CD8-positive, alpha-beta memory T cell (primary cell): ENCODE results near the gene KCNMB2. TPM values are rescaled to one million over a fixed set of nuclear protein-coding genes. Genes with fewer than 3 reads are reported as not detected.

Experiments used
- CTCF ChIA-PET: fragments of 350-600 bp; sonication (Branson Sonifier 250); formaldehyde crosslinking; loops from one replicate; lab custom pipeline; 2021; ENCODE audit warnings: antibody characterized with exemption; lab: Charles Lee
- POLR2A ChIA-PET: fragments of 350-600 bp; sonication (Branson Sonifier 250); formaldehyde crosslinking; loops from one replicate; lab custom pipeline; 2021; ENCODE audit warnings: antibody characterized with exemption; lab: Charles Lee
- DNase-seq, 5 donors: peaks; one replicate each; pipeline versions ENCODE4 v3.0.0 to v3.0.0-alpha.2; 2020 to 2022; ENCODE audit warnings: mixed read lengths in 1 of 5
- H3K27ac ChIP-seq: one replicate; pipeline ENCODE4 v1.7.0; 2013; ENCODE audit warnings: low read depth, mild to moderate bottlenecking, low read length, moderate library complexity
- H3K27me3 ChIP-seq: 2 replicates; pipeline ENCODE4 v1.7.0; 2013; ENCODE audit warnings: low read length, mild to moderate bottlenecking; ENCODE audit not compliant: insufficient read depth, poor library complexity, severe bottlenecking
- H3K36me3 ChIP-seq: 2 replicates; pipeline ENCODE4 v1.7.0; 2013; ENCODE audit warnings: mild to moderate bottlenecking, low read length, moderate library complexity; ENCODE audit not compliant: insufficient read depth
- H3K4me1 ChIP-seq: 2 replicates; pipeline ENCODE4 v1.7.0; 2013; ENCODE audit warnings: mild to moderate bottlenecking, low read length, moderate library complexity; ENCODE audit not compliant: insufficient read depth
- H3K4me3 ChIP-seq: 2 replicates; pipeline ENCODE4 v1.7.0; 2013; ENCODE audit warnings: mild to moderate bottlenecking, low read length
- H3K9me3 ChIP-seq: 2 replicates; pipeline ENCODE4 v1.7.0; 2013; ENCODE audit warnings: mild to moderate bottlenecking, low read length
- H3K27ac Mint-ChIP-seq, 8 donors: one replicate each; pipeline ENCODE4 v1.8.0; 2020 to 2021; ENCODE audit warnings: mixed read lengths in 8 of 8, mild to moderate bottlenecking in 6 of 8, inconsistent platforms in 3 of 8, moderate library complexity in 3 of 8
- H3K27me3 Mint-ChIP-seq, 2 donors: one replicate each; pipeline ENCODE4 v1.8.0; 2020 to 2021; ENCODE audit warnings: mixed read lengths in 2 of 2, mild to moderate bottlenecking in 1 of 2, moderate library complexity in 1 of 2
- H3K36me3 Mint-ChIP-seq, 3 donors: one replicate each; pipeline ENCODE4 v1.8.0; 2020 to 2021; ENCODE audit warnings: mixed read lengths in 3 of 3, inconsistent platforms in 1 of 3, mild to moderate bottlenecking in 1 of 3
- H3K4me1 Mint-ChIP-seq, 3 donors: one replicate each; pipeline ENCODE4 v1.8.0; 2020 to 2021; ENCODE audit warnings: mixed read lengths in 3 of 3, inconsistent platforms in 1 of 3, mild to moderate bottlenecking in 1 of 3
- H3K4me3 Mint-ChIP-seq, 7 donors: one replicate each; pipeline ENCODE4 v1.8.0; 2020 to 2021; ENCODE audit warnings: mixed read lengths in 7 of 7, mild to moderate bottlenecking in 6 of 7, moderate library complexity in 4 of 7, inconsistent platforms in 2 of 7
- H3K9me3 Mint-ChIP-seq, 5 donors: one replicate each; pipeline ENCODE4 v1.8.0; 2020 to 2022; ENCODE audit warnings: mixed read lengths in 5 of 5, mild to moderate bottlenecking in 3 of 5, moderate library complexity in 2 of 5, inconsistent platforms in 1 of 5
- polyA plus RNA-seq: library from polyadenylated mRNA; unstranded; fragments of 300-500 nt; fragmentation: Illumina TruSeq; gene quantifications from one replicate; pipeline ENCODE4 v1.2.3, GENCODE V29; 2021
- total RNA-seq, 2 experiments: library from RNA; stranded (reverse); gene quantifications; one replicate each; pipeline ENCODE4 v1.2.3, GENCODE V29; 2021

Gene KCNMB2
- total and polyA plus RNA-seq, 3 experiments from 2014 or later: not detected

DNA sequence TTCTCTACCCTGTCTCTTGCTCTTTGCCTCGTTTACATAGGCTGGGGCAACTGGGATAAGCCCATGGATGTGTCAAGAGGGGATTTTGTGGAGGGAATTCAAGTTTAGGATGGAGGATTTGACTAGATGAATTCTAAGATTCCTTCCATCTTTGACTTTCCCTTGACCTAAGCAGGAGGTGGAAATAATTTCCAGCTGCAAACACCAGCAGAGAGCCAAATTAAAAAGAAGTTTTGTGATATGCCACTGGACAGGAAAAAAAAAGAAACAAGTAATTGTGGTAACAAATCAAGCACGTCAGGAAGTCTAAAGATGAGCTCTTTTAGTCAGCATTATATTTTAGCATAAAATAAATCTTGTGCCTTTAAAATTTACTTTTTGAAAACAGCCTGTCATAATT, 49.8 kb downstream of the KCNMB2 start:
- no peaks in the 10 kb centered on the region for H3K36me3 Mint-ChIP-seq
- H3K27ac Mint-ChIP-seq: no peak overlapping the region
- no peak overlapping the region for H3K4me3 ChIP-seq
- H3K4me3 Mint-ChIP-seq: no peak overlapping the region
- no peaks in the 10 kb centered on the region for H3K27me3 Mint-ChIP-seq
- H3K9me3 Mint-ChIP-seq: peaks cover 0 to 2% (median 0%) of the 10 kb centered on the region in 5 donors
- ChIA-PET POLR2A (no interaction called here), CTCF (no interaction called here)
- H3K36me3 ChIP-seq: no peaks in the 10 kb centered on the region
- no peaks in the 10 kb centered on the region for H3K9me3 ChIP-seq
- H3K4me1 ChIP-seq: no peaks in the 10 kb centered on the region
- no peaks in the 10 kb centered on the region for H3K27me3 ChIP-seq
- no peaks in the 10 kb centered on the region for H3K4me1 Mint-ChIP-seq
- no peak for DNase-seq
- no peak overlapping the region for H3K27ac ChIP-seq

DNA sequence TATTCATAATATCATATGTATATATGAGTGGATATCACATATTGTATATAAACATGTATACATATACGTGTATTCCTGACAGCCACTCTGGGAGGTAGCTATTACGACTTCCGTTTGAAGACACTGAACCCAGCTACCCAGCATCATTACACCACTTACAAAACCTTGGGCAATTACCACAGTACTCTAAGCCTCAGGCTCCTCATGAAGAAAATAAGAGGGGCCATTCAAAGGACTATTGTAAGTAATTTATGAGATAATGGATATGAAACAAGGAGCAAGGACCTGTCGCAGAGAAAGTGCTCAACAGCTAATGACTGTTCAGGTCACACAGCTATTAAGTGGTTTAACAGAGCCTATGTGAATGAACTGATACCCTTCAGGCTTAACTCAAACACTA, 52.4 kb downstream of the KCNMB2 start:
- DNase-seq: no peak
- Mint-ChIP-seq H3K4me1 (no peaks in the 10 kb centered on the region), H3K27me3 (no peaks in the 10 kb centered on the region), H3K4me3 (no peak overlapping the region), H3K27ac (no peak overlapping the region), H3K9me3 (peaks cover 0 to 3% (median 0%) of the 10 kb centered on the region in 5 donors), H3K36me3 (no peaks in the 10 kb centered on the region)
- Histone ChIP-seq H3K36me3 (no peaks in the 10 kb centered on the region), H3K27me3 (no peaks in the 10 kb centered on the region), H3K27ac (no peak overlapping the region), H3K4me3 (no peak overlapping the region), H3K4me1 (no peaks in the 10 kb centered on the region), H3K9me3 (no peaks in the 10 kb centered on the region)
- POLR2A ChIA-PET: no interaction called here
- CTCF ChIA-PET: no interaction called here

- H3K4me1 ChIP-seq: no peaks in the 10 kb centered on the region
- H3K36me3 Mint-ChIP-seq: no peaks in the 10 kb centered on the region
- peak overlapping the region in 1 of 8 donors; percentile 17 for H3K27ac Mint-ChIP-seq
- H3K36me3 ChIP-seq: no peaks in the 10 kb centered on the region
- H3K4me1 Mint-ChIP-seq: no peaks in the 10 kb centered on the region
- POLR2A ChIA-PET: no interaction called here
- H3K27me3 ChIP-seq: peaks cover 4% of the 10 kb centered on the region
- CTCF ChIA-PET: no interaction called here
- H3K9me3 Mint-ChIP-seq: peaks cover 0 to 2% (median 0%) of the 10 kb centered on the region in 5 donors
- H3K27ac ChIP-seq: no peak overlapping the region
- H3K27me3 Mint-ChIP-seq: peaks cover 3 to 4% of the 10 kb centered on the region in 2 donors
- H3K4me3 Mint-ChIP-seq: no peak overlapping the region
- DNase-seq: no peak
- H3K9me3 ChIP-seq: no peaks in the 10 kb centered on the region
- no peak overlapping the region for H3K4me3 ChIP-seq
Measured at GRCh38 chr3:178593786-178594185, 57.5 kb downstream of the KCNMB2 start.

GRCh38 chr3:178597371-178597770, 61.1 kb downstream of the KCNMB2 start:
- no peaks in the 10 kb centered on the region for H3K4me1 Mint-ChIP-seq
- H3K27ac Mint-ChIP-seq: no peak overlapping the region
- H3K9me3 Mint-ChIP-seq: peaks cover 0 to 2% (median 0%) of the 10 kb centered on the region in 5 donors
- Histone ChIP-seq H3K4me3 (no peak overlapping the region), H3K27me3 (peaks cover 4% of the 10 kb centered on the region), H3K4me1 (no peaks in the 10 kb centered on the region), H3K27ac (no peak overlapping the region), H3K9me3 (no peaks in the 10 kb centered on the region), H3K36me3 (no peaks in the 10 kb centered on the region)
- ChIA-PET POLR2A (no interaction called here), CTCF (no interaction called here)
- H3K4me3 Mint-ChIP-seq: no peak overlapping the region
- no peak for DNase-seq
- H3K27me3 Mint-ChIP-seq: peaks cover 4 to 6% of the 10 kb centered on the region in 2 donors
- H3K36me3 Mint-ChIP-seq: no peaks in the 10 kb centered on the region

DNA sequence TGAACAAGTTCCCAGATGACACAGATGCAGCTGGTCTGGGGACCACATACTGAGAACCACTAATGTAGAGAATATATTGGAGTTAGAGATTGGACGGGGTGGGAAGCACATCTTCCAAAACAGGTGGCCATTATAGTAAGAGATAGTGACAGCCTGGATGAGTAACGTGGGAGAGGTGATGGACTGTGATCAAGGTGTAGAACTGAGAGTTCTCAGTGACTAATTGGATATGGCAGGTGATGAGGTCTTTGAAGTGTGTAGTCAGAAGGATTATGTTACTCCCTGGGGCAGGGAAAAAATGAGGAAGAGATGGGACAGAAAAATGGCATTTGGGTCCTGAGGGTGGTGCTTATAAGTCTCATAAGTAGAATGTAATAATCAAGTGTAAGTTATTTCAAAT, 66.6 kb downstream of the KCNMB2 start:
- DNase-seq: no peak
- ChIA-PET CTCF (no interaction called here), POLR2A (no interaction called here)
- Mint-ChIP-seq H3K27me3 (peaks cover 4 to 7% of the 10 kb centered on the region in 2 donors), H3K4me3 (no peak overlapping the region), H3K27ac (no peak overlapping the region), H3K36me3 (no peaks in the 10 kb centered on the region), H3K9me3 (peaks cover 0 to 2% (median 0%) of the 10 kb centered on the region in 5 donors), H3K4me1 (no peaks in the 10 kb centered on the region)
- Histone ChIP-seq H3K36me3 (no peaks in the 10 kb centered on the region), H3K27ac (no peak overlapping the region), H3K4me3 (no peak overlapping the region), H3K27me3 (no peaks in the 10 kb centered on the region), H3K9me3 (no peaks in the 10 kb centered on the region), H3K4me1 (no peaks in the 10 kb centered on the region)

- CTCF ChIA-PET: no interaction called here
- H3K4me3 ChIP-seq: no peak overlapping the region
- no peaks in the 10 kb centered on the region for H3K36me3 Mint-ChIP-seq
- H3K27ac Mint-ChIP-seq: no peak overlapping the region
- H3K9me3 Mint-ChIP-seq: peaks cover 0 to 2% (median 0%) of the 10 kb centered on the region in 5 donors
- H3K27me3 Mint-ChIP-seq: peaks cover 0 to 5% of the 10 kb centered on the region in 2 donors
- no peaks in the 10 kb centered on the region for H3K27me3 ChIP-seq
- no peak for DNase-seq
- H3K36me3 ChIP-seq: no peaks in the 10 kb centered on the region
- POLR2A ChIA-PET: no interaction called here
- no peak overlapping the region for H3K27ac ChIP-seq
- no peaks in the 10 kb centered on the region for H3K4me1 ChIP-seq
- H3K4me1 Mint-ChIP-seq: no peaks in the 10 kb centered on the region
- no peak overlapping the region for H3K4me3 Mint-ChIP-seq
- no peaks in the 10 kb centered on the region for H3K9me3 ChIP-seq
Measured at GRCh38 chr3:178603735-178604134, 67.5 kb downstream of the KCNMB2 start.

DNA sequence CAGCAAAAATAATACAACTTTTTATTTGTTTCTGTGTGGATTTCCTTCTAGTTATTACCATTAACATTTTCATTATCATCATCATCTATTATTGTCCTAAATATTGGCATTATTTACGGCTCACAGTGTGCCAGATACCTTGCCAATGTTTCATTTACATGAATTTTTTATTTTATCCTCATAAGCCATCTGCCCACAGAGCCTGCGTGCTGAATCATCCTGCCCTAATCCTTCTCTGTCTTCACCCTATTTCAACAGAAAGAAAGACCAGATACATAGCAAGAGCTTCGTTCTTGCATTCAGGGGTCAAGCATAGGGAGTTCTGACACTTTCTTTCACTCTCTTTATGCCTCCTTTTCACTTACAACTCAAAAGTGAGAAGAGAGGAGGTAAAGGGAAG, 82.0 kb downstream of the KCNMB2 start:
- Histone ChIP-seq H3K9me3 (no peaks in the 10 kb centered on the region), H3K36me3 (no peaks in the 10 kb centered on the region), H3K4me1 (no peaks in the 10 kb centered on the region), H3K4me3 (no peak overlapping the region), H3K27ac (no peak overlapping the region), H3K27me3 (no peaks in the 10 kb centered on the region)
- H3K36me3 Mint-ChIP-seq: no peaks in the 10 kb centered on the region
- H3K27ac Mint-ChIP-seq: no peak overlapping the region
- DNase-seq: no peak
- CTCF ChIA-PET: no interaction called here
- H3K9me3 Mint-ChIP-seq: peaks cover 0 to 4% (median 4%) of the 10 kb centered on the region in 5 donors
- POLR2A ChIA-PET: no interaction called here
- H3K4me3 Mint-ChIP-seq: no peak overlapping the region
- peaks cover 0 to 2% (median 0%) of the 10 kb centered on the region in 3 donors for H3K4me1 Mint-ChIP-seq
- peaks cover 2 to 15% of the 10 kb centered on the region in 2 donors for H3K27me3 Mint-ChIP-seq

GRCh38 chr3:178618896-178619295, 82.7 kb downstream of the KCNMB2 start:
- Histone ChIP-seq H3K27me3 (no peaks in the 10 kb centered on the region), H3K4me3 (no peak overlapping the region), H3K4me1 (no peaks in the 10 kb centered on the region), H3K27ac (no peak overlapping the region), H3K36me3 (no peaks in the 10 kb centered on the region), H3K9me3 (no peaks in the 10 kb centered on the region)
- Mint-ChIP-seq H3K27me3 (peaks cover under 1 to 15% of the 10 kb centered on the region in 2 donors), H3K4me3 (no peak overlapping the region), H3K9me3 (peaks cover 0 to 4% (median 1%) of the 10 kb centered on the region in 5 donors), H3K4me1 (peaks cover 0 to 2% (median 0%) of the 10 kb centered on the region in 3 donors), H3K27ac (no peak overlapping the region), H3K36me3 (no peaks in the 10 kb centered on the region)
- no peak for DNase-seq
- POLR2A ChIA-PET: no interaction called here
- CTCF ChIA-PET: no interaction called here
